HG02870 (cell line): Measurements from ENCODE around the gene OR5H2.
"Not testable (repeated sequence)": the region's sequence is repeated elsewhere in the genome, so short reads cannot be mapped to it uniquely, and the experiment has no call there.

Experiments used
- ATAC-seq: cut with Tn5 transposase; IDR thresholded peaks from one replicate; pipeline ENCODE4 v1.9.1; 2021; ENCODE audit warnings: mild to moderate bottlenecking, moderate library complexity; ENCODE audit not compliant: unreplicated experiment

OR5H2 gene

DNA sequence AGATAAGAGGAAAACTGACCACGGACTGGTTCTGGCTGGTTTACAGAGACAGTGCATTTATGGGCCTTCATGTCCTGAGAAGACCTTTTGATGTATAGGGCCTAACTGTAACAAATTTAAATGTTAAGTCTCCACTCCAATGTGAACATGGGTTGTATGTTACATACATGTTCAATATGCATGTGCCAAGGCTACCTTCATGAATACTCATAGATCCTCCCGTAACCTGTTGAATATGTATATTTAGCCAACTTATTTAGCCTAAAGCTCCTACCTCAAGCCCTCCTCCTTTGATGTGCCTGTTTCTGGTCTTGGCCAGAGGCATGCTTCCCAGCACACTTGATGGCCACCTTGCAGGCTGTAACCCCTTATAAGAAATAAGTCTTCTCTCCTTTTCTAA, at the start of gene OR5H2:
Gene OR5H2, plus strand, starts transcription at position 301 of the 400 bp plus-strand sequence. CDS start 398 bp downstream, outside the sequence.
- ATAC-seq = no peak

DNA sequence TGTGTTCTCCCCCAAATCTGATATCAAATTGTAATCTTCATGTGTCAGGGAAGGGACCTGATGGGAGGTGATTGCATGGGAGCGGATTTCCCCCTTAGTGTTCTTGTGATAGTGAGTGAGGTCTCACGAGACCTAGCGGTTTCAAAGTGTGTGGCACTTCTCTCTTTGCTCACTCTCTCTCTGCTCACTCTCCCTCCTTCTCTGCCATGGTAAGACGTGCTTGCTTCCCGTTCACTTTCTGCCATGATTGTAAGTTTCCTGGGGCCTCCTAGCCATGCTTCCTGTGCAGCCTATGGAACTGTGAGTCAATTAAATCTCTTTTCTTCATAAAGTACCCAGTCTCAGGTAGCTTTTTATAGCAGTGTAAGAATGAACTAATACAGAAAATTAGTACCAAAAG, 48.8 kb upstream of the OR5H2 start:
- ATAC-seq = no peak

DNA sequence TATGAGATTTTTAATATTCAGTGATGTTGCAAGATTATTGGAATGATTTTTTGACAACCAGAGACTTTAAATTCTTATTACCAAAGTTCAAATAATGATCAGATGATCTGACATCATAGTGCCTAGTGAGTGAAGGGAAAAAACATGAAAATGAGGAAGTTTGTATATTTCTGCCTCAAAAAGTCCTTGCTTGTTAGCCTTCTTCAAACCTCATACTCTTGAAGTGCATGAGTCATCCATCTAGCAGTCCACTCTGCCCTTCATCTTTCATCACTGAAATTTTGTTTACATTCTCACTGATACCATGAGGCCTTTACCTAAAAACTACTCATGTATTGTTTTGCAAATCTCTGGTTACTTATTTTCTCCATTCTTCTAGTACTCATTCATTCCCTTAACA, 42.2 kb upstream of the OR5H2 start:
- no peak for ATAC-seq

DNA sequence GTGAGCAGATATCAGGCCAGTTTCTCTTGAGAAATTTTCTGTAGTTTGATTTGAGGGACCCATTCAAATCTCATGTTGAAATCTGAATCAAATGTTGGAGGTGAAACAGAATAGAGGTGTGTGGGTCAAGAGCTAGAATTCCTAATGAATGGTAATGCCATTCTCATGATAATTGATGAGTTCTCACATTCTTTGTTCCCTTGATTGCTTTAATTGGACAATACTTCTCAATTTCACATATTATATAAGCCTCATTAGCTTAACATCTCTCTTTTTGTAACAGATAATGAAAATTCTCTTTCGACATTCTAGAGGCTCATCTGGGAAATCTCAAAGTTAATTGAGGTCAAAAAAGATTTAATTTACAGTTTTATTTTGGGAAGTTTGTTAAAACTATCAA, 40.1 kb upstream of the OR5H2 start:
- ATAC-seq = no peak

DNA sequence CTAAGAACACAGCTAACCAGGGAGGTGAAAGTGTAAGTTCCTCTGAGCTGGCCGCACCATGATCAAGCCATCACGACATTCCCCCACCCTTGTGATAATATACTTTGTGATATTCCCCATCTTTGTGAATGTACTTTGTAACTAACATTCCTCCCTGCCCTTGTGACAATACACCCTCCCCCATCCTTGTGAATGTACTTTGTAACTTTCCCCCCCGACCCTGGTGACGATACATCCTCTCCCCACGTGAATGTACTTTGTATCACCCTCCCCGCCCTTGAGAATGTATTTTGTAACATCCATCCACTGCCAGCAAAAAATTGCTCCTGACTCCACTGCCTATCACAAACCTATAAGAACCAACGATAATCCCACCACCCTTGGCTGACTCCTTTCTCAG, 38.5 kb upstream of the OR5H2 start:
- ATAC-seq = no peak

DNA sequence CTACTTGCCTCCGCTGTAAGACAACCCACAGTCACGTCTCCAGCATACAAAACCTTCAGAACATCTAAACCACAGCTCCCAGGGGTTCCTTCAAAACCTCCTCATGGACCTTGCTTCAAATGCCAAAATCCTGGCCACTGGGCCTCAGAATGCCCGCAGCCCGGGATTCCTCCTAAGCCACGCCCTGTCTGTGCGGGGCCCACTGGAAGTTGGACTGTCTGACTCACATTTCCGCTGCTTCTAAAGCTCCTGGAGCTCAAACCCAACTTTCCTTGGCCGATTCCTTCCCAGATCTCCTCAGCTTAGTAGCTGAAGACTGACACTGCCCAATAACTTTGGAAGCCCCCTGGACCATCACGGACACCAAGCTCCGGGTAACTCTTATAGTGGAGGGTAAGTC, 36.2 kb upstream of the OR5H2 start:
- ATAC-seq = no peak

DNA sequence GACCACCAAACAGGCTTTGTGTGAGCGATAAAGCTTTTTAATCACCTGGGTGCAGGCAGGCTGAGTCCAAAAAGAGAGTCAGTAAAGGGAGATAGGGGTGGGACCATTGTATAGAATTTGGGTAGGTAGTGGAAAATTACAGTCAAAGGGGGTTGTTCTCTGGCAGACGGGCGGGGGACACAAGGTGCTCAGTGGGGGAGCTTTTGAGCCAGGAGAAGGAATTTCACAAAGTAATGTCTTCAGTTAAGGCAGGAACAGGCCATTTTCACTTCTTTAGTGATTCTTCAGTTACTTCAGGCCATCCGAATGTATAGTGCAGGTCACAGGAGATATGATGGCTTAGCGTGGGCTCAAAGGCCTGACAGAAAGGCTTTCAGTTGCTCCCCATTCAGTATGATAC, 26.3 kb upstream of the OR5H2 start:
- ATAC-seq = not testable (repeated sequence)

DNA sequence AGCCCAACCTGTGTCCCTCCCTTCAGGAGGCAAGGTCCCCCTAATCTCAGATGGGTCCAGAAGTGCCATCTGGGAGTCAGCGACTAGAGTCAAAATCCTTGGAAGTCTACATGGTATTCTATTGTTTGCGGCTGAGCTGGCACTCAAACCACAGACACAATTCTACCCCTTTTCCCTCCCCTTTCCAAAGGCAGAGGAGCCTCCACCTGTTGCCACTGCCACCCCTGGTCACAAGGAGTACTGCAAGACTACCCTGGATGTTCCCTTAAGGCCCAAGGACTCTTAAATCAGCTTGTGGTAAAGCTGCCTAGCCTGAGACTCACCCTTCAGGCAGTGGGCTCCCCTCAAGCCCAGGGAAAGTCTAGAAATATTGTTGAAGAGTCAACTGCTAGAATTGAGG, 22.6 kb upstream of the OR5H2 start:
- ATAC-seq = peak; percentile 61

DNA sequence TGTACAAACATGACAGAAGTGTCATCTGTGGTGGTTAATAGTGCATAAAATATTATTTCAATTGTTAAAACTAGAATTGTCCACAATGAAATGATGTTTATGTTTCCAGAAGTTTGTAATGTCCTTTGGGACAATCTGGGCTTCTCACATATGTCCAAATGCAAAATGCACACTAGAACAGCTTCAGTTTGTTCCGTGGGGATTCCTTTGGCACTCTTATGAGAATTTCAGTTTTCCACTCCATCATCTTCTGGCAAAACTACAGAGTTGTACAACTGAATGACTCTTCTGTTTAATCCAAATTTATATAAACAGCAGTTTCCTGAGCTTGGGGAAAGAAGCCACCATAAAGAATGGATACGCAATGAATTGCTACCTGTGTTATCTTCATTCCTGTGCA, 20.3 kb upstream of the OR5H2 start:
- ATAC-seq = no peak

DNA sequence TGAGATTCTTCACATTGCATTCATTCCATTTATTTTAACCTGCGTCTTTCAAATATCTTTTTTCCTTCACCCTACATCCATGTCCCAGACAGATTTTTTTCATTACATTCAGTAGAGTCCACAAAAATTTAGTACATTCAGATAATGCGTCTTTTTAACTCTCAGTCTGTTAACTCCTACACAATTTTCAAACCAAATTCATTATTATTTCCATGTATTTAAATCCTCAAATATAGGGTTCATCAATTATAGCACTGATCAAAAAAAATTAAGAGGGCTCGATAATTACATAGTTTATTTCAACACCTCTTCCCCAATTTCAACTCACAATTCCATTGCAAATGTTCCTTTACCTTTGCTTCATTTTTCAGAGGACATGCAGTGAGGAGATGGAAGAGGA, 18.4 kb upstream of the OR5H2 start, which contains the start of gene OR5H6:
Gene OR5H6, plus strand, starts transcription at position 301 of the 400 bp plus-strand sequence. Its CDS starts 89 bp downstream, at position 390.
- no peak for ATAC-seq

DNA sequence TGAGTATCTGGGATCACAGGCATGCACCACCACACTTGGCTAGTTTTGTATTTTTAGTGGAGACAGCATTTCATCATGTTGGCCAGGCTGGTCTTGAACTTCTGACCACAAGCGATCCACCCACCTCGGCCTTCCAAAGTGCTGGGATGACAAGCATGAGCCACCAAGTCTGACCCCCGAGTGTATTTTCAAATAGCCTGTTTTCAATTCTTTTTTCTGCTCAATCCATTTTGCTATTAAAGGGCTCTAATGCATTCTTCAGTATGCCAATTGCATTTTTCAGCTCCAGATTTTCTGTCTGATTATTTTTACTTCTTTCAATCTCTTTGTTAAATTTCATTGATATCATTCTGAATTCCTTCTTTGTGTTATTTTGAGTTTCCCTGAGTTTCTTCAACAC, 12.5 kb upstream of the OR5H2 start:
- no peak for ATAC-seq

DNA sequence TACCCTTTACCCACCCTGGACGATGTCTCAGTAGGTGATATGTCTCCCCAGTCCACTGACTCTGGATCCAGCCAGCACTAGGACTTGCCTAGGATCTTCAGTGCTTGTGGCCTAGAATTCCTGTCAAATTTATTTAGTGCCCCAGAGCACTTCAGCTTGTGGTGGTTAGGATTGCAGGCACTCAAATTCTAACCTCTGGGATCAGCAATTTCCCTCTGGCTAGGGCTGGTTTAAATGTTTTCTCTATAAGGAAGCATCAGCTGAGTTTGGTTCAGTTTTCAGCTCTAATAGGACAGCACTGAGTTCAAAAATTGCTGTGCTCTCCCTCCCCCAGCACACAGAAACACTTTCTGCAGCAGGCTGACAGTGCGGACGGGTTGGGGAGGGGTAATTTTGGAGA, 10.2 kb upstream of the OR5H2 start:
- no peak for ATAC-seq

DNA sequence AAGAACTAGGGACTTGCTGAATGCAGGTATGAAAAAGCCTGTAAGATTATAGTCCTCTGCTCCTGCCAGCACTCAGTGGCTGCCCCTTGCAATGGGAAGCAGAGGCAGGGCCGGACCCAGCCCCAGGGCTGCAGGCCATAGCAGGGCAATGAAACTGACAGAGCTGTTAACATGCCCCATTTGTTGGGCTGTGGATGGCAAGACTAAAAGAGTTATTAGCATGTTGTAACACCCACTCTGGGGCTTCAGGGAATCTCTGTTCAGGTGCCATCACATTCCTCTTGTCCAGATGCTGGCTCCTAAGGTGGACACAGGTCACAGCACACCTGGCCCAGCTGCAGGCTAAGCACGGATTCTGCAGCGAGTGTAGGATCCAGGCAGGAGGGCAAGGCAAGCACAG, 7.4 kb upstream of the OR5H2 start:
- no peak for ATAC-seq

DNA sequence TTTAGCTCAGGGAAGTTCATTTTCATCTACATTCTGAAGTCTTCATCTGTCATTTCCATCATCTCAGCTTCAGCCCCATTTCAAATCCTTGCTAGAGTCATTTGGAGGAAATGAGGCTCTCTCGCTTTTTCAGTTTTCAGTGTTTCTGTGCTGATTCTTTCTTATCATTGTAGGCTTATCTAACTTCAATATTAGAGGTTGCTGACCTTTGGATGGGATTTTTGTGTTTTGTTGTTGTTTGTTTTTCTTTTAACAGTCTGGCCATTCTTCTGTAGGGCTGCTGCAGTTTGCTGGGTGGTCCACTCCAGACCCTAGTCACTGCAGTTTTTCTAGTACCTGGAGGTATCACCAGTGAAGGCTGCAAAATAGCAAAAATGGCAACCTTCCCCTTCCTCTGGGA, 8.6 kb downstream of the OR5H2 start:
- ATAC-seq = no peak

DNA sequence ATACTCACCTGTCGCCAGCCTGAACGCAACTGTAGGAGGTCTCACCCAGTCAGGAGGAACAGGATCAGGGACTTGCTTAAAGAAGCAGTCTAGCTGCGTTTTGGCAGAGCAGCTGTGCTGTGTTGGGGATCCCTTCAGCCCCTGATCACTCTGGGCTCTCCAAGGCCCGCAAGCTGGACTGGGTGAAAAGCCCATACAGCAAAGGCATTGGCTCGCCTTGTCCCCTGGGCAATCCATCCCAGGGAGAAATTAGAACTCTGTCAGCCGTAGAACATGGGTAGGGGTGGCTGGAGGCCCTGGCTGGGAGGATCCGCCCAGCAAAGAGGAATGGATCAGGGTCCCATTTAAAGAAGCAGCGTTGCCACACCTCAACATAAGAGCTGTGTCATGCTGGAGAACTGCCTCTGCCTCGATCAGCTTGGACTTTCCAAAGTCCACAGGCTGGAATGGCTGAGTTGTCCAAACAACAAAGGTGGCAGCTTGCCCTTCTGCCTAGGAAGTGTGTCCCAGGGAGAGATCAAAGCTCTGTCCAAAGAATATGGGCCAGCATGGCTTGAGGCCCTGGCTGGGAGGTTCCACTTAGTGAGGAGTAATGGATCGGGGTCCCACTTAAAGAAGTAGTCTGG, 9.1 kb downstream of the OR5H2 start:
- ATAC-seq = no peak

DNA sequence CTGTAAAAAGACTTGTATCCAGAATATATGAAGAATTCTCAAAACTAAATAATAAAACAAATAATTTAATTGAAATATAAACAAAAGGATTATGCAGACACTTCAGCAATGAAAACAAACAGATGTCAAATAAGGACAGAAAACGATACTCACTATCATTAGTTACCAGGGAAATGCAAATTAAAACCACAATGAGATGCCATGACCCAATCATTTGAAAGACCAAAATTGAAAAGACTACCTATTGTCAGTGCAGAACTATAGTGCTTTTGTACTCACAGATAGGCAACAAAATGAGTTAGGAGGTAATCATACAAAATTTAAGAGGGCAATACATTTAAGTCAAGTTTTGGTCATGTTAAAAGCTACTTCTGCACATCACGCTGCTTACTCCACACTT, 39.8 kb downstream of the OR5H2 start:
- no peak for ATAC-seq

DNA sequence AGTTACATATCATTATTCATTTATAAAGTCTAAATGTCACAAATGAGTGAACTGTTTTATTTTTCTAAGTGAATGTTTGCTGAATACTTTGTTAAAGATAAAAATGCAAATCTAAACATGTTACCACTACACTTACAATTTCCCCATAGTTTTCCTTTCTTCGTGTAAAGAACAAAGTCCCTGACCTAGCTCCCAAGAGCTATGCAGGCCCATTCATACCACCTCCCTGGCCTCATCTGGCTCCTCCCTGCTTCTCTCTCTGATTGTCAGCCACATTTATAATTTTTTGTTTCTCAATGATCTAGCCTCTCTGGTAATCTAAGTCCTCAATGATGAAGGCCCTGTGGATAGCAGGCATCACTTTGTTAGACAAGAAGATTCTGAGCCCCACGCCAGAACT, 40.4 kb downstream of the OR5H2 start:
- ATAC-seq = no peak

DNA sequence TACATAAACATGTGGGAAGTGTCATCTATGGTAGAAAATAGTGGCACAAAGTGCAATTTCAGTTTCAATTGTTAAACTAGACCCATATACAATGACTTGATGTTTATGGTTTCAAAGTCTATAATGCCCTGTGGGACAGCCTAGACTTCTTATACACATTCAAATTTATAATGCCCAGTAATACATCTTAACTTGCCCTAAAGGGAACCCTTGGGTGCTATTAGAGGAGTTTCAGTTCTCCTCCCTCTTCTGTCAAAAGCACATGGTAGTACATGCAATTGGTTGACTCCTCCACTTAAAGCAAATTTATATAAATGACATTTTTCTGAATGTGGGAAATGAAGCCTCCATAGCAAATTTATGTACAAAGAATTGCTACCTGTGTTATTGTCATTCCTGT, 41.1 kb downstream of the OR5H2 start:
- ATAC-seq = no peak

DNA sequence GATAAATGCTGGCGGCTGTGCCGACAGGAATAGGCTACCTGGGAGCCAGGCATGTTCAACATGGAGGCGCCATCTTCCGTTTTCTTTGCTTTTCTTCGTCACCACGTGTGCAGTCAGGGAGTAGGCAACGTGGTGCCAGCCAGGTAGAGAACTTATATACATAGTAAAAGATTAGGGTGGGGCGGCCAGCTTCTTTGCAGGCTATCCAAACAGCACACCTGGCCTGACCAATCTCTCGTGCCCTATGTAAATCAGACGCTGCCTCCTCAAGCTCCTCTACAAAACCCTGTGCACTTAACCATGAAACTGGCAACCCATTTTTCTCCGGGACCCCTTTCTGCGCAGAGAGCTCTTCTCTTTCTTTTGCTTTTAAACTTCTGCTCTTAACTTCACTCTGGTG, 42.8 kb downstream of the OR5H2 start:
- ATAC-seq = no peak

DNA sequence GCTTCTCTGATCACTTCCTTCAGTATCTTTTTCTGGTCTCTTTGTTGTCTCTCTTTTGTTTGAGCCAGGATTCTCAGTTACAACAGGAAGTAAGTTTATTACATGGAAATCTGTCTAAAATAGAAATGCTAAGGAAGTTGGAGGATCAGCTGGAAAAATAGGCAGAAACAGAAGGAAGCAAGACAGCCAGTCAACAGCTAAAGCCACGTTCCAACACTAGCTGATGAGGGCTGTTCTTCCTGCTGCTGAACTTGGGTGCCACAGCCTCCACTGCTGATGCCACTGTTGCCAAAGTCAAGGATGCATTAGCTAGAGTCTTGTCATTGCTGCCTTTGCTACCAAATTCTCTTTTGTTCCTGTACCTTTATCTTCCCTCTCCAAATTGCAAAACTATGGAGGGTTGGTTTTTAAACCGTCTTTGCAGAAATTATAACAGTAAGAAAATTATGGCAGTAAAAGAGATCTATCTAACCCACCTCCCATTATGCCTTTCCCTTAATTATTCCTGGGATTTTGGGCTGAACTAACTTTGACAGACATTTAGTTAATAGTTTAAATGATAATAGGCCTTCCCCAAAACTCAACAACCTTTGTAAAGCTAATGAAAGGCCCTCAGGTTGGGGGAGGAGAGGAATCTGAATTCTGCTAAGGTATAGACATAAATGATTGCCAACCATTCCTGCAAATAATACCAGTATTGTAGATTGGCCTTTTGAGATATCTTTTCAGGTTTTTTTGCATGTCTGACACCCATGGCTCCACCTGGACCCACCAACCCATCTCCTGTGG, 44.0 kb downstream of the OR5H2 start:
- ATAC-seq = no peak

DNA sequence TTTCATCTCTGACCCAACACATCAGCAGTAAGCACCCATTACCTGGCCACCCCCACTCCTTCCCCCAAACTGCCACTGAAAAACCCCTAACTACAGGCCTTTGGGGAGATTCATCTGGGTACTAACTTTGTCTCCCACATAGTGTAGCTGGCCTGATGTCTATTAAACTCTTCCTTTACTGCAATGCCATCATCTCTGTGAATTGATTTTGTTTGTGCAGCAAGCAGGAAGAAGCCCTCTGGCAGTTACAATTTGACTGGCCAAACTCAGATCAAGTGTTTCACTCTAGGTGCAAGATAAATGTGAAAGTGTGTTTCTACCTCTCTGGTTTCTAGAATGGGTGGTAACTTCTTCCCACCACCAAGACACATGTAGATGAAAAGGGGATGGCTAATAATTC, 44.6 kb downstream of the OR5H2 start:
- ATAC-seq = peak; percentile 58

DNA sequence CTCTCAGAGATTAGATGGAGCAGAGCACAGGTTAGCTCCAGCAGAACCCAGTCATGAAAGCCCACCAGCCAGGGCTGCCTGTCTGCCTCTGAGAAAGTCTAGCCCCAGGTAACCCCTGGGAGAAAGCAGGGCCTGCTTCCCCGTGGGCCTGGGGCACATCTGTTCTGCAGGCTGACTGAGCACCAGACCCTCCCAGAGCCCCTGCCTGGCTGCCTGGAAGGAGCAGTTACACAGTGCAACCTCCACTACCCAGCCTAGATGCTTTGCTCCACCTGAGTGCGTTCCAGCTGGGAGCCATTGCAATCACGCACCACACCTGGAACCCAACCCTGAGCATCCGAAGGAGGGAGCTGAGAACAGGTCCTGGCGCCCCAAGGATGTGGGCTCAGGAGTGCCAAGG, 46.6 kb downstream of the OR5H2 start:
- ATAC-seq = no peak
